HCT116 (cell line): ENCODE measurements around the gene CACNA2D2. TPM values are rescaled to one million over a fixed set of nuclear protein-coding genes. Genes with fewer than 3 reads are reported as not detected.

Experiments
- ATAC-seq: fragments of 200-7000 bp; cut with Tn5 transposase; 2 replicates; pipeline ENCODE4 v1.9.1; 2020; ENCODE audit warnings: mild to moderate bottlenecking, moderate library complexity
- BruUV-seq: library from RNA; stranded (reverse); fragments of 400-500 nt; replicated peaks from 2 replicates; lab custom pipeline; 2021; lab: Mats Ljungman, UMichigan
- CTCF ChIA-PET: fragments of 300-600 bp; sonication (Branson Sonifier 250); formaldehyde crosslinking; loops from one replicate; lab custom pipeline; 2021; ENCODE audit warnings: antibody characterized with exemption; lab: Charles Lee
- POLR2A ChIA-PET: fragments of 300-600, 350-600 bp; sonication (Branson Sonifier 250); formaldehyde crosslinking; loops from one replicate; lab custom pipeline; 2021; ENCODE audit warnings: antibody characterized with exemption; lab: Charles Lee
- RAD21 ChIA-PET, 2 experiments: fragments of 300-600 bp; sonication (Branson Sonifier 250); formaldehyde crosslinking; loops; one replicate each; lab custom pipeline; 2023; ENCODE audit warnings: low total read pairs in 2 of 2; ENCODE audit not compliant: uncharacterized antibody in 2 of 2, unreplicated experiment in 2 of 2, low non-redundant PET in 1 of 2; lab: Charles Lee
- DNase-seq: peaks from one replicate; pipeline ENCODE4 v3.0.0-alpha.2; 2010; ENCODE audit warnings: low read depth, low spot score
- H2AFZ ChIP-seq: fragments of 200-600 bp; shearing (Covaris generic), sonication (generic); 2 replicates; pipeline ENCODE4 v1.6.1; 2017; ENCODE audit warnings: low read depth, mixed run types, mixed read lengths, antibody characterized with exemption, low read length; ENCODE audit not compliant: poor library complexity, severe bottlenecking
- H3K27ac ChIP-seq: 2 replicates; pipeline ENCODE4 v1.5.1; 2012; ENCODE audit warnings: low read depth, low read length
- H3K27me3 ChIP-seq: fragments of 200-600 bp; sonication (generic); 2 replicates; pipeline ENCODE4 v1.6.1; 2016; ENCODE audit warnings: mixed run types, low read length, mixed read lengths; ENCODE audit not compliant: insufficient read depth
- H3K36me3 ChIP-seq, 2 experiments: fragments of 200-500 bp in 1 of 2; fragments of 200-600 bp in 1 of 2; sonication (Bioruptor generic) in 1 of 2; sonication (generic) in 1 of 2; 2 replicates each; pipeline versions ENCODE4 v1.5.1 to v1.6.1; 2014 to 2016; ENCODE audit warnings: low read length in 2 of 2, inconsistent platforms in 1 of 2, mixed read lengths in 1 of 2, mixed run types in 1 of 2; ENCODE audit not compliant: insufficient read depth in 2 of 2, control insufficient read depth in 1 of 2
- H3K4me1 ChIP-seq, 2 experiments: fragments of 200-600 bp in 1 of 2; sonication (generic) in 1 of 2; 2 replicates each; pipeline versions ENCODE4 v1.5.1 to v1.6.1; 2012 to 2017; ENCODE audit warnings: low read length in 2 of 2, inconsistent platforms in 1 of 2, mild to moderate bottlenecking in 1 of 2, mixed read lengths in 1 of 2, mixed run types in 1 of 2, moderate library complexity in 1 of 2; ENCODE audit not compliant: insufficient read depth in 2 of 2, control insufficient read depth in 1 of 2
- H3K4me2 ChIP-seq: fragments of 200-600 bp; sonication (generic); 2 replicates; pipeline ENCODE4 v1.6.1; 2017; ENCODE audit warnings: mixed run types, low read length, mixed read lengths
- H3K4me3 ChIP-seq, 2 experiments: fragments of 200-600 bp in 1 of 2; sonication (generic) in 1 of 2; replicated peaks in 1 of 2; 2 replicates each; pipeline ENCODE4 v1.5.1; 2011 to 2016; ENCODE audit warnings: low read length in 2 of 2, control low read depth in 1 of 2, low read depth in 1 of 2, mild to moderate bottlenecking in 1 of 2, mixed read lengths in 1 of 2, mixed run types in 1 of 2
- H3K79me2 ChIP-seq: fragments of 200-600 bp; sonication (generic); 2 replicates; pipeline ENCODE4 v1.6.1; 2017; ENCODE audit warnings: mild to moderate bottlenecking, mixed run types, low read length, moderate library complexity, mixed read lengths; ENCODE audit not compliant: insufficient read depth
- H3K9ac ChIP-seq: fragments of 200-600 bp; sonication (generic); 2 replicates; pipeline ENCODE4 v1.6.1; 2016; ENCODE audit warnings: low read length, mixed read lengths
- H3K9me2 ChIP-seq: fragments of 200-600 bp; sonication (generic), shearing (Covaris generic); 2 replicates; pipeline ENCODE4 v1.6.1; 2017; ENCODE audit warnings: mixed run types, mild to moderate bottlenecking, moderate library complexity; ENCODE audit not compliant: insufficient read depth
- H3K9me3 ChIP-seq, 2 experiments: fragments of 200-500 bp in 1 of 2; fragments of 200-600 bp in 1 of 2; sonication (Bioruptor generic) in 1 of 2; sonication (generic) in 1 of 2; 2 replicates each; pipeline ENCODE4 v1.6.1; 2014 to 2017; ENCODE audit warnings: low read length in 2 of 2, mixed read lengths in 2 of 2, inconsistent platforms in 1 of 2, low read depth in 1 of 2, mild to moderate bottlenecking in 1 of 2, mixed run types in 1 of 2, moderate library complexity in 1 of 2; ENCODE audit not compliant: control insufficient read depth in 1 of 2, insufficient read depth in 1 of 2
- H4K20me1 ChIP-seq: fragments of 200-600 bp; sonication (generic), shearing (Covaris generic); 2 replicates; pipeline ENCODE4 v1.6.1; 2017; ENCODE audit warnings: mixed run types, mild to moderate bottlenecking, moderate library complexity; ENCODE audit not compliant: insufficient read depth
- POLR2AphosphoS5 ChIP-seq: IDR thresholded peaks from 2 replicates; pipeline ENCODE4 v1.6.1; 2011; ENCODE audit warnings: mild to moderate bottlenecking, low read depth, low read length, moderate library complexity
- SP1 ChIP-seq: IDR thresholded peaks from 2 replicates; pipeline ENCODE4 v1.6.1; 2012; ENCODE audit warnings: low read depth
- YY1 ChIP-seq: IDR thresholded peaks from 2 replicates; pipeline ENCODE4 v1.6.1; 2011; ENCODE audit warnings: low read length, low read depth, moderate library complexity, mild to moderate bottlenecking; ENCODE audit not compliant: insufficient replicate concordance; ENCODE audit errors: extremely low read depth
- ZFX ChIP-seq: fragments of 450-650 bp; IDR thresholded peaks from 2 replicates; pipeline ENCODE4 v1.6.1; 2017
- intact Hi-C: fragments of 100-400 bp; cut with micrococcal nuclease; formaldehyde crosslinking; loops from 2 replicates; pipeline ENCODE4 v1.10.0; 2022
- total RNA-seq: library from RNA; stranded (reverse); gene quantifications from one replicate; pipeline ENCODE4 v1.2.1, GENCODE V29; 2021; ENCODE audit not compliant: unreplicated experiment
- TF ChIP-seq, protein P1 (sequence below): IDR thresholded peaks from 2 replicates; pipeline ENCODE4 v1.6.1; 2011; ENCODE audit warnings: mild to moderate bottlenecking, low read length, moderate library complexity; ENCODE audit not compliant: insufficient replicate concordance; ENCODE audit errors: extremely low read depth
- TF ChIP-seq, protein P2 (sequence below), 3 experiments: fragments of 200-600 bp in 1 of 3; sonication (generic) in 1 of 3; IDR thresholded peaks in 2 of 3; conservative IDR thresholded peaks in 1 of 3; 2 replicates each; pipeline ENCODE4 v1.5.1; 2012 to 2017; ENCODE audit warnings: low read depth in 2 of 3, low read length in 2 of 3, antibody characterized with exemption in 1 of 3, borderline replicate concordance in 1 of 3, control low read depth in 1 of 3, mild to moderate bottlenecking in 1 of 3, mixed read lengths in 1 of 3, mixed run types in 1 of 3, moderate library complexity in 1 of 3; ENCODE audit not compliant: insufficient read depth in 1 of 3
- TF ChIP-seq, protein P3 (sequence below): IDR thresholded peaks from 2 replicates; pipeline ENCODE4 v1.6.1; 2012

The CACNA2D2 gene
- total RNA-seq, 1 experiment from 2014 or later = 10.2 TPM

DNA sequence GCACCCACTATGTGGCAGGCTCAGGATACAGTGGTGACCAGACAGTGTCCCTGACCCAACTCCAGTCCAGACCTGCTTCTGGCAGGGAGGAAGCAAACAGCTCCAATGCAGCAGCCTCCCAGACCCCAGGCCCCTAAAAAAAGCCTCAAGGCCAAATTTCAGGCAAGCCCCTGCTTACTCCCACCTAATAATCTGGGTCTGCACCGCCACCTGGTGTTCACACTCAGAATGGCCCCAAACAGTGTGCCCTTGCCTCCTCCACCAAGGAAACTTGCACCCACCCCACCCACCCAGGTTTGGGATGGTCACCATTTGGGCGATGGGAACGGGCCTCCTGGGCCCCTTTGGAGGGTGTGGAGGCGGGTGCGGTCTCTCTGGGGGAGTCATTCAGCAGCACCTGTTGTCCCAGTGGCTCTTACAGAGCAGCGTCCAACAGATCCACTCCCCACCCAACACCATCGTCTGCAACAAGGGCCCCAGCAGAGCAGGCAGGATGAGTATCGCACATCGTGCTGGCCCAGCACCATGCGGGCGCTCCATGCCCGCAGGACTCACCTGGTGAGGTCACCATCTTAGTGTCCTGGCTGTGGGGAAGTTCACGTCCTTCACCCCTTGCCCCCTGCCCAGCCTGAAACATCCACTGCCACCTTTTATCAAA lies 46.8 kb upstream of the CACNA2D2 start (continued):
- TF ChIP-seq, protein P1, sequence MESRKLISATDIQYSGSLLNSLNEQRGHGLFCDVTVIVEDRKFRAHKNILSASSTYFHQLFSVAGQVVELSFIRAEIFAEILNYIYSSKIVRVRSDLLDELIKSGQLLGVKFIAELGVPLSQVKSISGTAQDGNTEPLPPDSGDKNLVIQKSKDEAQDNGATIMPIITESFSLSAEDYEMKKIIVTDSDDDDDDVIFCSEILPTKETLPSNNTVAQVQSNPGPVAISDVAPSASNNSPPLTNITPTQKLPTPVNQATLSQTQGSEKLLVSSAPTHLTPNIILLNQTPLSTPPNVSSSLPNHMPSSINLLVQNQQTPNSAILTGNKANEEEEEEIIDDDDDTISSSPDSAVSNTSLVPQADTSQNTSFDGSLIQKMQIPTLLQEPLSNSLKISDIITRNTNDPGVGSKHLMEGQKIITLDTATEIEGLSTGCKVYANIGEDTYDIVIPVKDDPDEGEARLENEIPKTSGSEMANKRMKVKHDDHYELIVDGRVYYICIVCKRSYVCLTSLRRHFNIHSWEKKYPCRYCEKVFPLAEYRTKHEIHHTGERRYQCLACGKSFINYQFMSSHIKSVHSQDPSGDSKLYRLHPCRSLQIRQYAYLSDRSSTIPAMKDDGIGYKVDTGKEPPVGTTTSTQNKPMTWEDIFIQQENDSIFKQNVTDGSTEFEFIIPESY = no peak
- TF ChIP-seq, protein P2, sequence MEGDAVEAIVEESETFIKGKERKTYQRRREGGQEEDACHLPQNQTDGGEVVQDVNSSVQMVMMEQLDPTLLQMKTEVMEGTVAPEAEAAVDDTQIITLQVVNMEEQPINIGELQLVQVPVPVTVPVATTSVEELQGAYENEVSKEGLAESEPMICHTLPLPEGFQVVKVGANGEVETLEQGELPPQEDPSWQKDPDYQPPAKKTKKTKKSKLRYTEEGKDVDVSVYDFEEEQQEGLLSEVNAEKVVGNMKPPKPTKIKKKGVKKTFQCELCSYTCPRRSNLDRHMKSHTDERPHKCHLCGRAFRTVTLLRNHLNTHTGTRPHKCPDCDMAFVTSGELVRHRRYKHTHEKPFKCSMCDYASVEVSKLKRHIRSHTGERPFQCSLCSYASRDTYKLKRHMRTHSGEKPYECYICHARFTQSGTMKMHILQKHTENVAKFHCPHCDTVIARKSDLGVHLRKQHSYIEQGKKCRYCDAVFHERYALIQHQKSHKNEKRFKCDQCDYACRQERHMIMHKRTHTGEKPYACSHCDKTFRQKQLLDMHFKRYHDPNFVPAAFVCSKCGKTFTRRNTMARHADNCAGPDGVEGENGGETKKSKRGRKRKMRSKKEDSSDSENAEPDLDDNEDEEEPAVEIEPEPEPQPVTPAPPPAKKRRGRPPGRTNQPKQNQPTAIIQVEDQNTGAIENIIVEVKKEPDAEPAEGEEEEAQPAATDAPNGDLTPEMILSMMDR (IDR thresholded peaks at IDR 0.05 in 2 of 3, conservative IDR thresholded peaks at IDR 0.05 in 1 of 3; ENCODE audit: borderline replicate concordance in 1 of 3, insufficient read depth in 1 of 3, low read depth in 2 of 3, low read length in 2 of 3) = peak; percentile 64 to 76 (median 74); a peak in 5 of 6 replicates

DNA sequence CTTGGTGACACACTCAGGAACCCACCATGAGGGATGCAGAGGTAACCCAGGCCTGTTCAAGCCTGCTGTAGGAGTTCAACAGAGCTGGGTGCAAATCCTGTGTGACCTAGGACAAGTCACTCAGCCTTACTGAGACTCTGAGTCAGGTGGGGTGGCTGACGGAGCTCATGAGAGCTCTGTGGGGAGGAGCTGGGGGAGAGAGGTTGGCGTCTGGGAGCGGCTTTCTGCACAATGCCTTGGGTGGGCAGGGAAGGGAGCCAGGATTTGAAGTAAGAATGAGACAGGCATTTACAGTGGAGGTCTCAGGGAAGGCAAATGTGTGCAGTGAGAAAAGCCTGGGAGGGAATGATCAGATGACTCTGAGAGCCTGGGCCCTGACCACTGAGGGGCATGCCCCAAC lies 45.8 kb upstream of the CACNA2D2 start:
- ChIA-PET CTCF (interaction anchor here (1.9 kb wide), 1 partner anchor 112 kb away, joined by 6 read pairs; no protein-coding TSS in a partner anchor), POLR2A (no interaction called here), RAD21 (no interaction called here)
- ATAC-seq (no peak), DNase-seq (no peak)
- no peak overlapping the region for H3K4me3 ChIP-seq
- no peaks in the 10 kb centered on the region for H3K36me3 ChIP-seq
- no peak overlapping the region for H2AFZ ChIP-seq
- peaks cover 12 to 17% of the 10 kb centered on the region in 2 experiments for H3K4me1 ChIP-seq
- no peak overlapping the region for H3K9ac ChIP-seq
- BruUV-seq = no TSS peak
- no peak overlapping the region for H3K4me2 ChIP-seq
- intact Hi-C loops = no loop called here
- no peaks in the 10 kb centered on the region for H4K20me1 ChIP-seq
- no peaks in the 10 kb centered on the region for H3K9me2 ChIP-seq
- no peaks in the 10 kb centered on the region for H3K9me3 ChIP-seq
- no peak overlapping the region for H3K27ac ChIP-seq
- no peak for TF ChIP-seq POLR2AphosphoS5
- TF ChIP-seq, protein P3, sequence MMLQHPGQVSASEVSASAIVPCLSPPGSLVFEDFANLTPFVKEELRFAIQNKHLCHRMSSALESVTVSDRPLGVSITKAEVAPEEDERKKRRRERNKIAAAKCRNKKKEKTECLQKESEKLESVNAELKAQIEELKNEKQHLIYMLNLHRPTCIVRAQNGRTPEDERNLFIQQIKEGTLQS = no peak
- TF ChIP-seq SP1 = no peak
- TF ChIP-seq YY1 = no peak
- no peak for TF ChIP-seq ZFX
- TF ChIP-seq, protein P1 = no peak
- H3K79me2 ChIP-seq = no peaks in the 10 kb centered on the region
- H3K27me3 ChIP-seq = no peaks in the 10 kb centered on the region
